WI38 (cell line): ENCODE results near the gene TMEM163.

Source experiments
- H3K4me3 ChIP-seq: 2 replicates; pipeline ENCODE4 v1.5.1; 2011; ENCODE audit warnings: low read depth, mild to moderate bottlenecking, control low read depth, low read length
- TF ChIP-seq, protein P1 (sequence below): IDR thresholded peaks from 2 replicates; pipeline ENCODE4 v1.5.1; 2012; ENCODE audit warnings: low read depth, mild to moderate bottlenecking, control low read depth, low read length

Gene TMEM163

DNA sequence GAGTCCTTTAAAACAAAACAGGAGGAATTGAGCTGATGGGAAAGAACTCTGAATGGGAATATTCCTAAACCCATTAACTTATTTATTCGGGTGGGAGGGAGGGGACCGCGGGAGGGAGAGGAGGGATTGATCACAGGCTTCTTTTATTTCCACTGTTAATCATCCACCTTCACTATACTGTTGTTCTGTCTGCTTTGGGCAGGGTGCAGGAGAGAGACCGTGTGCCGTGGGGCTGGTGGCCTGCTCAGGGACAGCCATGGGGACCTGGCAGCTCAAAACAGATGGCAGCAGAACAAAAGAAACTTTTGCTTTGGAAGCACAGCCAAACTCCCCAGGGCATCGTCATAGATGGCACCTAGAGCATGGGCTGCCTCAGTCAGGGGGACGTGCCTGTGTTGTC is 269.6 kb downstream of the TMEM163 start:
- no peak overlapping the region for H3K4me3 ChIP-seq
- TF ChIP-seq, protein P1, sequence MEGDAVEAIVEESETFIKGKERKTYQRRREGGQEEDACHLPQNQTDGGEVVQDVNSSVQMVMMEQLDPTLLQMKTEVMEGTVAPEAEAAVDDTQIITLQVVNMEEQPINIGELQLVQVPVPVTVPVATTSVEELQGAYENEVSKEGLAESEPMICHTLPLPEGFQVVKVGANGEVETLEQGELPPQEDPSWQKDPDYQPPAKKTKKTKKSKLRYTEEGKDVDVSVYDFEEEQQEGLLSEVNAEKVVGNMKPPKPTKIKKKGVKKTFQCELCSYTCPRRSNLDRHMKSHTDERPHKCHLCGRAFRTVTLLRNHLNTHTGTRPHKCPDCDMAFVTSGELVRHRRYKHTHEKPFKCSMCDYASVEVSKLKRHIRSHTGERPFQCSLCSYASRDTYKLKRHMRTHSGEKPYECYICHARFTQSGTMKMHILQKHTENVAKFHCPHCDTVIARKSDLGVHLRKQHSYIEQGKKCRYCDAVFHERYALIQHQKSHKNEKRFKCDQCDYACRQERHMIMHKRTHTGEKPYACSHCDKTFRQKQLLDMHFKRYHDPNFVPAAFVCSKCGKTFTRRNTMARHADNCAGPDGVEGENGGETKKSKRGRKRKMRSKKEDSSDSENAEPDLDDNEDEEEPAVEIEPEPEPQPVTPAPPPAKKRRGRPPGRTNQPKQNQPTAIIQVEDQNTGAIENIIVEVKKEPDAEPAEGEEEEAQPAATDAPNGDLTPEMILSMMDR: no peak

DNA sequence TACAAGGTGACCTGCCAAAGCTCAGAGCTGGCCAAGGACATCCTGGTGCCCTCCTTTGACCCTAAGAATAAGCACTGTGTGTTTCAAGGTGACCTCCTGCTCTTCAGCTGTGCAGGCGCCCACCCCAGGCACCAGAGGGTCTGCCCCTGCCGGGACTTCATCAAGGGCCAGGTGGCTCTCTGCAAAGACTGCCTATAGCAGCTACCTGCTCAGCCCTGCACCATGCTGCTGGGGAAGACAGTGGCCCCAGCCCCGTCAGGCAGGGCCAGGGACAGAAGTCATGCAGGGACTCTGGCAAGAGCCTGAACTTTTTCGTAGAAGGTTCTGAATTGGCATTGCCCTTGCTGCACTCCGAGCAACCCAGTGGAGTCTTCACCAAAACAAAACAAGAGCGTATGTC is 270.1 kb downstream of the TMEM163 start:
- TF ChIP-seq, protein P1: no peak
- H3K4me3 ChIP-seq: no peak overlapping the region

DNA sequence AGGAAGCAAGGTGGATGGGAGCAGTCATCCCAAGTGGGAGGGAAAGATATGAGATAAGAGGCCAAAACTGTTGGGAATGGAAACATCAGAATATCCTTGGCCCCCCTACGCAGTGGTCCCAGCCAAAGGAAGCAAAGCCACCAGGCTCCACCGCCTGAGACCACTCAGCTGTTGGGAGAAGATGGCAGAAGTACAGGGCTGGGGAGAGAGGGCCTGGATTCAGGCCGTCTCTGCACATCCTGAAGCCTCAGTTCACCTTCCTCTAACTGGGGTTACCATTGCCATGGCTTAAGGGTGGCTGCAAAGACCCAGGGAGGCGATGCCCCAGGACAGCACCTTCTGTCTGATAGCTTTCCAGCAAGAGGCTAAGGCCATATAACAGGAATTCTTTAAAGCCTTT is 271.1 kb downstream of the TMEM163 start:
- TF ChIP-seq, protein P1: no peak
- no peak overlapping the region for H3K4me3 ChIP-seq

DNA sequence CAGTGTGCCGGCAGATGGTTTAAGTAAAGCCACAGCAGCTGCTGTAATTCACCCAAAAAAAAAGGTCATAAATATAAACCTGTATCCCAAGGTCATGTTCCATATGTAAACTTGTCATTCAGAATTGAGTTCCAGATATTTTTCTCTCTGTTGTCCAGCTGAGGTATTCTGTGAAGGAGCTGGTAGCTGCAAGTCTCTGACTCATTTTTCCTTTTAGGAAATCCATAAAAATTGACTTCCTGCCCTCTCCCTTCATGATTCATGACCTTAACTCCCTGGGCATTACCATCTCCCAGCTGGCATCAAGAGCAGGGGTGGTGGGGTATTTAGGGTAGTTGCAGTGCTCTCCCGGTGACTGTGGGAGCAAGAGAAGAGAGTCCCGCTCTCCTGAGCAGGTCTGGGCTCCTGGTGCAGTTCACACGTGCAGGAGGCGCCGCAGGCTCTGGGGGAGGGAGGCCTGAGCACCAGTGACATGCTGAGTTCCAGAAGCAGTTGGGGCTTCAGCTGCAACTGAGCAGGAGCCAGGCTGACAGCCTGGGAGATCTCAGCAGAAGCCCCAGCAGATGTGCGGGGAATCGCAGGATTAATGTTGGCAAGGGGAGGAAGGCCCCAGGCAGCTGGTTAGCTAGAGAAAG is 272.3 kb downstream of the TMEM163 start:
- TF ChIP-seq, protein P1: no peak
- no peak overlapping the region for H3K4me3 ChIP-seq

DNA sequence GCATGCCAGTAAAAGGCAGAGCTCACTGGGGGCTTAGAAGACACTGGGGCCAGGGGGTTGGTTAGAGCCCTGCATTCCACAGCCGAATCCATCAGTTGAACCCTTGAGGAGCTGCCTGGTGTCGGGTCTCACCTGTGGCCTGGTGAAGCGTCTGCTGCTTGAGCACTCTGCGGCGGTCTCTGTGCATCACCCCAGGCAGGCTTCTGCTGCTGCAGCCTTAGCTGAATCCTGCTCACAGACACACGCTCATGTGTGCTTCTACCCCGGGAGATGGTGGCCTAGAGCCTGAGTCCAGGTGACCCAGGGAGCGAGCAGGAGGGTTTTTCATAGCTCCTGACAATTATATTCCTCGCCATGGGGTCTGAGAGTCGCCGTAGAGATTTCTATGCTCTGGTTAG is 272.8 kb downstream of the TMEM163 start:
- TF ChIP-seq, protein P1: no peak
- H3K4me3 ChIP-seq: no peak overlapping the region

DNA sequence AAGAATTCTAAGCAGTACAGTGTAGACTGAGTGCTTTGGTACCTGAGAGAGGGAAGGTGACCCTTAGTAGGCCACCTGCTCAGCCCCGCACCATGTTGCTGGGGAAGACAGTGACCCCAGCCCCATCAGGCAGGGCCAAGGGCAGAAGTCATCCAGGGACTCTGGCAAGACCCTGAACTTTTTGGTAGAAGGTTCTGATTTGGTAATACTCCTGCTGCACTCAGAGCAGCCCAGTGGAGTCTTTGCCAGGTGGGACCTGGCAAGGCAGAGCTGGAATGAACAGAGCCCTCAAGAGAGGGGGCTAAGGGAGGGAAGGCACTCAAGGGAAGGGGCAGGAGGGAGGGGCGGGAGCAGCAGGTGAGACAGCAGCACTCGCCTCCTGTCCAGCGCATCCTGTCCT is 273.7 kb downstream of the TMEM163 start:
- H3K4me3 ChIP-seq: no peak overlapping the region

DNA sequence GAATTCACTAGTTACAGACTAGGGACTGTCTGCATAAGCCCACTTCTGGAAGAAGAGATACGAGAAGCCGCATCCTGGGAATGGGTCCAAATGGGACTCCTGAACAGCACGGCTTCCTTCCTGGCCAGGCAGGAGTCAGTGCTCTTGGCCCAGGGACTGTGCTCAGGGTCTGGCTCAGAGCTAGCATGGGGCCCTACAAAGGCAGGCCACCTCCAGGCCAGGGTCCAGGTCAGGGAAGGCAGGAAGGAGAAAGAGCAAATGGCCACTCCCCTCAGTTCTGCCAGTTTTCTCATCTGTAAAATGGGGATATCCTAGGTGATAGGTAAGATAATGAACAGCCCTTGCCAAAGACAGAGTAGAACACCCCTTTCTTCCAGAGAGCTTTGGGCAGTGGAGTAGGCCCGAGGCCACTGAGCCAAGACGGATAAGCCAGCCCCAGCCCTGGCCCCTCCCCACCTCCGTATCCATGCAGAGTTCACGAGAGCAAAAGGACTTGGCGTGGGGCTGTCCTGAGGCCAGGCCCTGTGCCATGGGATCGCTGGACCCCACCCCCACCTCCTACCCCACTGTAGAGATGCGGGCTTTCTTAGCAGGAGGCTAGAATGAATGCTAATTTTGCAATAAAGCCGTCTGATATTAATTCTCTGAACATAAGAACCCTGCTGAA is 274.9 kb downstream of the TMEM163 start:
- TF ChIP-seq, protein P1: no peak
- H3K4me3 ChIP-seq: no peak overlapping the region

More for the DNA sequence above, 273.7 kb downstream of the TMEM163 start:
- TF ChIP-seq, protein P1: no peak
